ENCODE measurements around the gene BRINP2.

BRINP2 gene

GRCh38 chr1:177190308-177190970, 19.7 kb downstream of the BRINP2 start:
- no peak for ATAC-seq
- TF ChIP-seq BACH2 (CRISPR knock-in tag; IDR thresholded peaks at IDR 0.05; ENCODE audit: borderline replicate concordance) (no peak), CSDC2 (CRISPR knock-in tag; IDR thresholded peaks at IDR 0.05) (no peak), CSRNP3 (CRISPR knock-in tag; IDR thresholded peaks at IDR 0.05) (no peak), POU6F1 (CRISPR knock-in tag; IDR thresholded peaks at IDR 0.05; ENCODE audit: borderline replicate concordance, low read depth) (no peak), RARB (CRISPR knock-in tag; IDR thresholded peaks at IDR 0.05) (no peak), PPARA (CRISPR knock-in tag; IDR thresholded peaks at IDR 0.05; ENCODE audit: borderline replicate concordance) (no peak), ESRRG (CRISPR knock-in tag; IDR thresholded peaks at IDR 0.05) (no peak), TSHZ2 (CRISPR knock-in tag; IDR thresholded peaks at IDR 0.05) (no peak), ISL1 (CRISPR knock-in tag; IDR thresholded peaks at IDR 0.05) (no peak), ZC3H10 (CRISPR knock-in tag; IDR thresholded peaks at IDR 0.05) (no peak), ZFP30 (CRISPR knock-in tag; IDR thresholded peaks at IDR 0.05) (no peak), TOX (CRISPR knock-in tag; IDR thresholded peaks at IDR 0.05; ENCODE audit: borderline replicate concordance) (no peak), OSR1 (CRISPR knock-in tag; IDR thresholded peaks at IDR 0.05) (no peak), GLIS3 (CRISPR knock-in tag; IDR thresholded peaks at IDR 0.05) (no peak), ZNF565 (CRISPR knock-in tag; conservative IDR thresholded peaks at IDR 0.05; ENCODE audit: low read depth) (no peak)

GRCh38 chr1:177198243-177198642, 27.5 kb downstream of the BRINP2 start:
- no peak for ATAC-seq
- TF ChIP-seq ARNTL (CRISPR knock-in tag; IDR thresholded peaks at IDR 0.05; ENCODE audit: borderline replicate concordance, low read depth), result no peak
- TF ChIP-seq ZNF70 (CRISPR knock-in tag; IDR thresholded peaks at IDR 0.05), result no peak
- TF ChIP-seq OSR1 (CRISPR knock-in tag; IDR thresholded peaks at IDR 0.05), result no peak
- no peak for TF ChIP-seq GLIS3 (CRISPR knock-in tag; IDR thresholded peaks at IDR 0.05)
- no peak for TF ChIP-seq RARB (CRISPR knock-in tag; IDR thresholded peaks at IDR 0.05)
- TF ChIP-seq TCF4 (CRISPR knock-in tag; IDR thresholded peaks at IDR 0.05; ENCODE audit: borderline replicate concordance), result no peak
- no peak for TF ChIP-seq CSDC2 (CRISPR knock-in tag; IDR thresholded peaks at IDR 0.05)
- TF ChIP-seq PPARA (CRISPR knock-in tag; IDR thresholded peaks at IDR 0.05; ENCODE audit: borderline replicate concordance), result no peak
- no peak for TF ChIP-seq SNAI2 (CRISPR knock-in tag; IDR thresholded peaks at IDR 0.05)
- TF ChIP-seq PATZ1 (CRISPR knock-in tag; IDR thresholded peaks at IDR 0.05; ENCODE audit: borderline replicate concordance), result no peak
- TF ChIP-seq TSHZ2 (CRISPR knock-in tag; IDR thresholded peaks at IDR 0.05), result no peak
- TF ChIP-seq ESRRG (CRISPR knock-in tag; IDR thresholded peaks at IDR 0.05), result no peak
- no peak for TF ChIP-seq ISL1 (CRISPR knock-in tag; IDR thresholded peaks at IDR 0.05)
- TF ChIP-seq BACH2 (CRISPR knock-in tag; IDR thresholded peaks at IDR 0.05; ENCODE audit: borderline replicate concordance), result no peak
- TF ChIP-seq CREB5 (CRISPR knock-in tag; IDR thresholded peaks at IDR 0.05; ENCODE audit: low read depth), result no peak
- no peak for TF ChIP-seq TOX (CRISPR knock-in tag; IDR thresholded peaks at IDR 0.05; ENCODE audit: borderline replicate concordance)
